ENCODE results near the gene COL8A1. TPM values are rescaled to one million over a fixed set of nuclear protein-coding genes. Genes with fewer than 3 reads are reported as not detected.

COL8A1 gene
- total RNA-seq = 3.8 and 41.4 TPM in 2 replicates

GRCh38 chr3:99638167-99638948 is at the start of gene COL8A1:
TSS of gene COL8A1 (plus strand) at chr3:99638594. CDS start at chr3:99790683, 152,089 bp downstream.

GRCh38 chr3:99817437-99818240 is 179.2 kb downstream of the COL8A1 start, which contains the start of gene CMSS1:
TSS of gene CMSS1 (plus strand) at chr3:99817862.

Other genes with a start within 250 kb of the COL8A1 start
- 13.5 and 17.3 TPM in 2 replicates for gene CMSS1, start 179.3 kb downstream of the COL8A1 start, total RNA-seq

Data from tracheal epithelial cell (primary cell).